ENCODE data around the gene ZBTB22.
"Not testable (repeated sequence)": the region's sequence is repeated elsewhere in the genome, so short reads cannot be mapped to it uniquely, and the experiment has no call there.

ZBTB22 gene

GRCh38 chr6:33277663-33278391 is 39.7 kb downstream of the ZBTB22 start:
- DNase-seq: no peak

GRCh38 chr6:33276864-33277662 is 40.5 kb downstream of the ZBTB22 start, which contains the start of gene B3GALT4:
Gene B3GALT4 (plus strand): TSS chr6:33277123. CDS start chr6:33277420, 297 bp downstream.
- peak; percentile 69 for DNase-seq

GRCh38 chr6:33276581-33276863 is 41.0 kb downstream of the ZBTB22 start:
- DNase-seq: no peak

- not testable (repeated sequence) for DNase-seq
Observed at GRCh38 chr6:33275795-33276580, 41.6 kb downstream of the ZBTB22 start.

- no peak for DNase-seq
Observed at GRCh38 chr6:33273924-33274902, 43.3 kb downstream of the ZBTB22 start.

- no peak for DNase-seq
Observed at GRCh38 chr6:33273129-33273923, 44.2 kb downstream of the ZBTB22 start.

- no peak for DNase-seq
Observed at GRCh38 chr6:33272275-33273128, 45.0 kb downstream of the ZBTB22 start.

GRCh38 chr6:33271468-33272274 is 45.9 kb downstream of the ZBTB22 start, which contains the start of the genes RPS18 and VPS52:
Gene RPS18 (plus strand): TSS chr6:33272075. CDS start chr6:33272120, 45 bp downstream.
Gene VPS52 (minus strand): TSS chr6:33271876. CDS start chr6:33271675, 201 bp downstream.
- DNase-seq: peak; percentile 99

GRCh38 chr6:33271117-33271467 is 46.5 kb downstream of the ZBTB22 start:
- peak; percentile 20 for DNase-seq
